Retinal pigment epithelial cell (primary cell): Measurements from ENCODE around the gene VSTM5.
"Not testable (repeated sequence)": the region's sequence is repeated elsewhere in the genome, so short reads cannot be mapped to it uniquely, and the experiment has no call there.

Experiments
- DNase-seq: peaks from one replicate; pipeline ENCODE4 v3.0.0-alpha.2; 2010; ENCODE audit warnings: low read depth
- H3K4me3 ChIP-seq: 2 replicates; pipeline ENCODE4 v1.5.1; 2011; ENCODE audit warnings: mild to moderate bottlenecking, low read length, control low read depth, moderate library complexity
- TF ChIP-seq, protein P1 (sequence below): conservative IDR thresholded peaks from 2 replicates; pipeline ENCODE4 v1.5.1; 2011; ENCODE audit warnings: low read depth, low read length, control low read depth, inconsistent platforms

The VSTM5 gene

DNA sequence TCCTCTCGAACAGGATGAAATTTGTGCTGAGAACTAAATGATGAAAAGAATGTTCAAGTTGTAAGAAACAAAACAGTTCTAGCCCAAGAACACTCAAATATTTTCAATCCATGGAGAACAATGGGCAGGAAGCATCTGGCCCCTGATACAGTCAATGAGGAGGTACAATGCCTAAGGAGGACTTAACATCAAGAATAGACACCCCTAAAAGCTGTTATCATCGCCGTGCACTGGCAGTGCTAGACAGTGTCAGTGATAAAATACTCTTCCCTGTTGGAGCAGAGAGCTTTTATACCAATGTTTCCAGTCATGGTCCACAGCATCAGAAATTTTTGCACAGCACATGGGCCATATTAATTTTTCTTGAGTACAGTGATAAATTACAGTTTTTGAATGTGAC is 20.2 kb upstream of the VSTM5 start:
- no peak overlapping the region for H3K4me3 ChIP-seq
- TF ChIP-seq, protein P1, sequence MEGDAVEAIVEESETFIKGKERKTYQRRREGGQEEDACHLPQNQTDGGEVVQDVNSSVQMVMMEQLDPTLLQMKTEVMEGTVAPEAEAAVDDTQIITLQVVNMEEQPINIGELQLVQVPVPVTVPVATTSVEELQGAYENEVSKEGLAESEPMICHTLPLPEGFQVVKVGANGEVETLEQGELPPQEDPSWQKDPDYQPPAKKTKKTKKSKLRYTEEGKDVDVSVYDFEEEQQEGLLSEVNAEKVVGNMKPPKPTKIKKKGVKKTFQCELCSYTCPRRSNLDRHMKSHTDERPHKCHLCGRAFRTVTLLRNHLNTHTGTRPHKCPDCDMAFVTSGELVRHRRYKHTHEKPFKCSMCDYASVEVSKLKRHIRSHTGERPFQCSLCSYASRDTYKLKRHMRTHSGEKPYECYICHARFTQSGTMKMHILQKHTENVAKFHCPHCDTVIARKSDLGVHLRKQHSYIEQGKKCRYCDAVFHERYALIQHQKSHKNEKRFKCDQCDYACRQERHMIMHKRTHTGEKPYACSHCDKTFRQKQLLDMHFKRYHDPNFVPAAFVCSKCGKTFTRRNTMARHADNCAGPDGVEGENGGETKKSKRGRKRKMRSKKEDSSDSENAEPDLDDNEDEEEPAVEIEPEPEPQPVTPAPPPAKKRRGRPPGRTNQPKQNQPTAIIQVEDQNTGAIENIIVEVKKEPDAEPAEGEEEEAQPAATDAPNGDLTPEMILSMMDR: no peak
- DNase-seq: no peak

DNA sequence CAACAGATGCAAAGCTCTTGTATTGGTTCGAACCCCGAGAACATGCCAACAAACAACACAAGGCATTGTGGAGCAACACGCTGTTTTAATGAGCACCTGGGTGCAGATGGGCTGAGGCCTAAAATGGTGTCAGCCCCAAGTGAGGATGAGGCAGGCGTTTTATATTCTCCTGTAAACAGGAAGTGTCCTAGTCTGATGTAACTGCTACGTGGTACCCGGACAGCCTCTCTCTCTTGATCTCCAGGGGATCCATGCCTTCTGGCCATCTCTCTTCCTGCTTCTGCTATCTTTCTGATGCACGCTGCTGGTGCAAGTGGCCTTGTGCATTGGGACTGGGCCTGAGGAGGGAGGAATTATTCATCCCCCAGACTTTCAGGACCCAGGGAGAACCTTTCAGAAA is 19.4 kb upstream of the VSTM5 start:
- H3K4me3 ChIP-seq: no peak overlapping the region
- no peak for DNase-seq
- TF ChIP-seq, protein P1: no peak

GRCh38 chr11:93868404-93868803 is 18.0 kb upstream of the VSTM5 start:
- H3K4me3 ChIP-seq, DNase-seq: not testable (repeated sequence)
- TF ChIP-seq, protein P1: peak; percentile 26

DNA sequence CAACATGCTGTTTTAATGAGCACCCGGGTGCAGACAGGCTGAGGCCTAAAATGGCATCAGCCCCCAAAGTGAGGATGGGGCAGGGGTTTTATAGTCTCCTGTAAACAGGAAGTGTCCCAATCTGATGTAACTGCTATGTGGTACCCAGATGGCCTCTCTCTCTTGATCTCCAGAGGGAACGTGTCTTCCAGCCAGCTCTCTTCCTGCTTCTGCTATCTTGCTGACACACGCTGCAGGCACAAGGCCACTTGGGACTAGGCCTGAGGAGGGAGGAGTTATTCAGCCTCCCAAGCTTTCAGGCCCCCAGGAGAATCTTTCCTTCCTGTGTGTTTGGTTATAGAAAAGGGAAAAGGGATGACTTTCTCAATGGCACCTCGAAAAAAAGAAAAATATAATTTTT is 11.4 kb upstream of the VSTM5 start:
- TF ChIP-seq, protein P1: no peak
- H3K4me3 ChIP-seq: no peak overlapping the region
- DNase-seq: no peak

- H3K4me3 ChIP-seq: no peak overlapping the region
- DNase-seq: no peak
- TF ChIP-seq, protein P1: no peak
Measured at GRCh38 chr11:93858121-93858775, 7.8 kb upstream of the VSTM5 start.

DNA sequence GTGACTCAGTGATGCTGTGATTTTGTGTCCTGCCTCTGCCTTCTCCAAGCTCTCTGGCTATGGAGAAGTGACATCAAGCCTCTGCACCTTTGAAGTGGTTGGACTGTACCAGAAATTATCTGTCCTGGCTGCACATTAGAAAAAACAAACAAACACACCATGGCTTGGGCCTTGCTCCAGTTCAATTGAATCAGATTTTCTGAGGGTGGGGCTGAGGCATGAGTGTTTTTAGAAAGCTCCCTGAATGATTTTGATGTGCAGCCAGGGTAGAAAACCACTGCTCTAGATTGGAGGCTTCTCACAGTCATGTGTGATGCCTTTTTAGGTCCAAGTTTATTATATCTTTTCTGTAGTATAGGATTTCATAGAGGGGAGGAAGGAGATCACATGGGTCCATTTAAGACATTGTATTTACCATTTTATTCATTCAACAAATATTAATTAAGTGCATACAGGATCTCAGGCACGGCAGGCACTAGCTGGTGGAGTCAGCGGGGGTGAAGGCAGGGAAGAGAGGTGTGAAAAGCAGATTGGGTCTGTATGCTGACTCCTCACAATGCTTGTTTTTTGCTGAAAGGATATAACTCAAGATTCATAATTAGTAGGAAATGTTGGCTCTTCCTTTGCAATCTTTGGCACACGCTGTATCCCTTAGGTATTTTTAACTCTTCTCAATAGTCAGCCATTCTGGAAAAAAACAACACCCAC is 7.1 kb upstream of the VSTM5 start:
- DNase-seq: no peak
- TF ChIP-seq, protein P1: no peak
- no peak overlapping the region for H3K4me3 ChIP-seq

- TF ChIP-seq, protein P1: no peak
- DNase-seq: no peak
- H3K4me3 ChIP-seq: no peak overlapping the region
Measured at GRCh38 chr11:93852242-93852641, 1.8 kb upstream of the VSTM5 start.
